Ovary (tissue), 3 donors: ENCODE data around the gene DST.

Experiments used
- EP300 ChIP-seq: sonication (generic); formaldehyde crosslinking; IDR thresholded peaks from one replicate; pipeline ENCODE4 v1.6.1; 2017; ENCODE audit warnings: antibody characterized with exemption
- POLR2A ChIP-seq: fragments of 450-650 bp; IDR thresholded peaks from one replicate; pipeline ENCODE4 v1.6.1; 2017; ENCODE audit warnings: antibody characterized with exemption, mild to moderate bottlenecking, moderate library complexity
- TF ChIP-seq, protein P1 (sequence below), 3 donors: fragments of 450-650 bp in 2 of 3; fragments of 200-600 bp in 1 of 3; IDR thresholded peaks; one replicate each; pipeline versions ENCODE4 v1.5.1 to v1.8.0; 2016 to 2022; ENCODE audit warnings: antibody characterized with exemption in 3 of 3, mild to moderate bottlenecking in 1 of 3
- donor health status: DM: no; HTN: no; CAD: no.

DNA sequence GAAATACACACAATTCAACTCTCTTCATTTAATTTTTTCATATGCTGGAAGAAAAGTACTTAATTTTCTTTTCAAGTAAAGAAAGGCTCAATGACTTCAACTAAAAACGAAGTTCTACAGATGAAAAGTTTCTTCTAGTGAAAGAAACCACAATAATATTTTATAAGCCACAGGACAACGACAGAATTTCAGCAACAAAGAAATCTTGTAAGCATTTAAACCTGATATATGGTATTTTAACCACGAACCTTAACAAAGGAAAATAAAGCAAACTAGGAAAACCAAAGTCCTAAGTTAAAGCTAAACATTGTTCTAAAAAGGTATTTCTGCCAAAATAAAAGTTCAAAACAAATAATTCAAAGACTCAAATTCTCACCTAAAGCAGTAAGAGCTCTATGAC, 24.6 kb upstream of the DST start:
- TF ChIP-seq EP300 (no peak), POLR2A (no peak)
- TF ChIP-seq, protein P1, sequence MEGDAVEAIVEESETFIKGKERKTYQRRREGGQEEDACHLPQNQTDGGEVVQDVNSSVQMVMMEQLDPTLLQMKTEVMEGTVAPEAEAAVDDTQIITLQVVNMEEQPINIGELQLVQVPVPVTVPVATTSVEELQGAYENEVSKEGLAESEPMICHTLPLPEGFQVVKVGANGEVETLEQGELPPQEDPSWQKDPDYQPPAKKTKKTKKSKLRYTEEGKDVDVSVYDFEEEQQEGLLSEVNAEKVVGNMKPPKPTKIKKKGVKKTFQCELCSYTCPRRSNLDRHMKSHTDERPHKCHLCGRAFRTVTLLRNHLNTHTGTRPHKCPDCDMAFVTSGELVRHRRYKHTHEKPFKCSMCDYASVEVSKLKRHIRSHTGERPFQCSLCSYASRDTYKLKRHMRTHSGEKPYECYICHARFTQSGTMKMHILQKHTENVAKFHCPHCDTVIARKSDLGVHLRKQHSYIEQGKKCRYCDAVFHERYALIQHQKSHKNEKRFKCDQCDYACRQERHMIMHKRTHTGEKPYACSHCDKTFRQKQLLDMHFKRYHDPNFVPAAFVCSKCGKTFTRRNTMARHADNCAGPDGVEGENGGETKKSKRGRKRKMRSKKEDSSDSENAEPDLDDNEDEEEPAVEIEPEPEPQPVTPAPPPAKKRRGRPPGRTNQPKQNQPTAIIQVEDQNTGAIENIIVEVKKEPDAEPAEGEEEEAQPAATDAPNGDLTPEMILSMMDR (IDR thresholded peaks at IDR 0.05): no peak
